Right lobe of liver (tissue), 4 donors: ENCODE results near the gene ENTHD1.

ENCODE experiments used
- POLR2A ChIP-seq: fragments of 450-650 bp; IDR thresholded peaks from one replicate; pipeline ENCODE4 v1.6.1; 2017; ENCODE audit warnings: antibody characterized with exemption, mild to moderate bottlenecking
- TF ChIP-seq, protein P1 (sequence below), 4 donors: fragments of 200-600 bp in 3 of 4; fragments of 450-650 bp in 1 of 4; IDR thresholded peaks; one replicate each; pipeline versions ENCODE4 v1.5.1 to v1.8.0; 2016 to 2022; ENCODE audit warnings: antibody characterized with exemption in 4 of 4, mild to moderate bottlenecking in 2 of 4
- donor health status: DM: no; HTN: no; CAD: no.
- donor health status: DM: no; HTN: no; CAD: no.
- donor health status: DM: no; HTN: yes; CAD: no.

- TF ChIP-seq, protein P1, sequence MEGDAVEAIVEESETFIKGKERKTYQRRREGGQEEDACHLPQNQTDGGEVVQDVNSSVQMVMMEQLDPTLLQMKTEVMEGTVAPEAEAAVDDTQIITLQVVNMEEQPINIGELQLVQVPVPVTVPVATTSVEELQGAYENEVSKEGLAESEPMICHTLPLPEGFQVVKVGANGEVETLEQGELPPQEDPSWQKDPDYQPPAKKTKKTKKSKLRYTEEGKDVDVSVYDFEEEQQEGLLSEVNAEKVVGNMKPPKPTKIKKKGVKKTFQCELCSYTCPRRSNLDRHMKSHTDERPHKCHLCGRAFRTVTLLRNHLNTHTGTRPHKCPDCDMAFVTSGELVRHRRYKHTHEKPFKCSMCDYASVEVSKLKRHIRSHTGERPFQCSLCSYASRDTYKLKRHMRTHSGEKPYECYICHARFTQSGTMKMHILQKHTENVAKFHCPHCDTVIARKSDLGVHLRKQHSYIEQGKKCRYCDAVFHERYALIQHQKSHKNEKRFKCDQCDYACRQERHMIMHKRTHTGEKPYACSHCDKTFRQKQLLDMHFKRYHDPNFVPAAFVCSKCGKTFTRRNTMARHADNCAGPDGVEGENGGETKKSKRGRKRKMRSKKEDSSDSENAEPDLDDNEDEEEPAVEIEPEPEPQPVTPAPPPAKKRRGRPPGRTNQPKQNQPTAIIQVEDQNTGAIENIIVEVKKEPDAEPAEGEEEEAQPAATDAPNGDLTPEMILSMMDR (IDR thresholded peaks at IDR 0.05): no peak
- TF ChIP-seq POLR2A: no peak
Observed at GRCh38 chr22:39732625-39733024, 160.9 kb downstream of the ENTHD1 start.
